Measurements from ENCODE around the gene SNN. TPM values are rescaled to one million over a fixed set of nuclear protein-coding genes. Genes with fewer than 3 reads are reported as not detected.

The SNN gene
- total and polyA plus RNA-seq, 2 experiments from 2014 or later: 16.7 to 18.8 TPM

DNA sequence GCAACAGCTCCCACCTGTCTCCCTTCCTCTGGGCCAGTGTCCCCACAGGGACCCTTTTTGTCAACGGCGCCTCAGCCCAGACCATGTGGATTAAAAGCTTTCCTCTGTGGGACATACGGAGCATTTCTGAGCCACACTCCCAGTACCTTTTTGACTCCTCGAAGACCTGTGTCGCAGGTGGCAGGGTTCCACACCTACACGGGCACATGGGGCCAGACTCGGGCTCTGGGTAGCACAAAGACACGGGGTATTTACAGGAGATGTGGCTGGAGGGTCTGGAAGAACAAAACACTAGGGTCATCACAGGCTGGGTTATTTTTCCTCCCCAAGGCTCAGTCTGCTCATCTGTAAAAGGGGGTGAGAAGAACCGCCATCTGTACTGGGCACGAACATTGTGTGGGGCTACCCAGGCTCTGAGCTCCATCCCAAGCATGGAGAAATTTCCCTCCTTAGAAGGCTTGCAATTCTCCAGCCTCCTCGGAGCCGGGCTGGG, 32.5 kb upstream of the SNN start:
- no peaks in the 10 kb centered on the region for H3K9me2 ChIP-seq (replicated peaks; ENCODE audit: insufficient read depth)
- peak overlapping the region; percentile 67 for H3K4me2 ChIP-seq
- no peaks in the 10 kb centered on the region for H3K27me3 ChIP-seq
- H3K27ac ChIP-seq: peak overlapping the region; percentile 75
- H3K4me3 ChIP-seq: no peak overlapping the region
- H3K79me2 ChIP-seq: no peaks in the 10 kb centered on the region
- 71% methylated on average over 12 of the region's 12 CpGs for WGBS (ENCODE audit: low lambda C conversion rate, missing lambda C conversion rate)
- peaks cover 23% of the 10 kb centered on the region for H3K4me1 ChIP-seq (ENCODE audit: insufficient read depth)
- H3K9me3 ChIP-seq (ENCODE audit: low read depth): no peaks in the 10 kb centered on the region
- no peaks in the 10 kb centered on the region for H3K36me3 ChIP-seq (replicated peaks; ENCODE audit: insufficient read depth, low read depth)
- TF ChIP-seq, protein P1, sequence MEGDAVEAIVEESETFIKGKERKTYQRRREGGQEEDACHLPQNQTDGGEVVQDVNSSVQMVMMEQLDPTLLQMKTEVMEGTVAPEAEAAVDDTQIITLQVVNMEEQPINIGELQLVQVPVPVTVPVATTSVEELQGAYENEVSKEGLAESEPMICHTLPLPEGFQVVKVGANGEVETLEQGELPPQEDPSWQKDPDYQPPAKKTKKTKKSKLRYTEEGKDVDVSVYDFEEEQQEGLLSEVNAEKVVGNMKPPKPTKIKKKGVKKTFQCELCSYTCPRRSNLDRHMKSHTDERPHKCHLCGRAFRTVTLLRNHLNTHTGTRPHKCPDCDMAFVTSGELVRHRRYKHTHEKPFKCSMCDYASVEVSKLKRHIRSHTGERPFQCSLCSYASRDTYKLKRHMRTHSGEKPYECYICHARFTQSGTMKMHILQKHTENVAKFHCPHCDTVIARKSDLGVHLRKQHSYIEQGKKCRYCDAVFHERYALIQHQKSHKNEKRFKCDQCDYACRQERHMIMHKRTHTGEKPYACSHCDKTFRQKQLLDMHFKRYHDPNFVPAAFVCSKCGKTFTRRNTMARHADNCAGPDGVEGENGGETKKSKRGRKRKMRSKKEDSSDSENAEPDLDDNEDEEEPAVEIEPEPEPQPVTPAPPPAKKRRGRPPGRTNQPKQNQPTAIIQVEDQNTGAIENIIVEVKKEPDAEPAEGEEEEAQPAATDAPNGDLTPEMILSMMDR (IDR thresholded peaks at IDR 0.05; ENCODE audit: poor library complexity): no peak
- TF ChIP-seq EZH2 (IDR thresholded peaks at IDR 0.05; ENCODE audit: borderline replicate concordance) (no peak), EZH2phosphoT487 (IDR thresholded peaks at IDR 0.05; ENCODE audit: low read depth, severe bottlenecking, unreplicated experiment) (no peak)
- no peak for DNase-seq (ENCODE audit: low spot score)
- H4K20me1 ChIP-seq (ENCODE audit: insufficient read depth, poor library complexity, severe bottlenecking): no peaks in the 10 kb centered on the region
- H2AFZ ChIP-seq: no peak overlapping the region

DNA sequence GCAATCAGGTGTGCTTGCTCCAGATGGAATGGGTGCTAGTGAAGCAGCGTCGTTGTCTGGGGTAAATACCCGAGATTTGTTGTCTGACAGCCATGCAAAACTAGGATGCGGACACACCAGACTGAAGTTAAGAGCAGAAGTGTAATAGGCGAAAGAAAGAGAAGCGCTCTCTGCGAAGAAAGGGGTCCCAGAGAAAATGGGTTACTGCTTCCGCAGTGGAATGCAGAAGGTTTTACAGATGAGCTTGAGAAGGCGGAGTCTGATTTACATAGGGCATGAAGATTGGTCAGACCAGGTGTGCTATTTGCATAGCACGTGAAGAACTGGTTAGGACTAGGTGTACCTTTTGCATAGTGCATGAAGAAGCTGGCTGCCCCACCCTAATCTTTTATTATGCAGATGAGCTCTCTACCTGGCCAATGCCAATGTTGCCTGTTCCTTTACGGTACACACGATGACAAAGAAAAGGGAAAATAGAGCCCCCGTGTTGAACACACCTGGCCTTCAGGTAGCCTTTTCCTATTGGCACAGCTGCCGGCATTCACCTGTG, 32.0 kb upstream of the SNN start:
- Histone ChIP-seq H3K9me2 (replicated peaks; ENCODE audit: insufficient read depth) (no peaks in the 10 kb centered on the region), H3K36me3 (replicated peaks; ENCODE audit: insufficient read depth, low read depth) (no peaks in the 10 kb centered on the region), H3K9me3 (ENCODE audit: low read depth) (no peaks in the 10 kb centered on the region), H2AFZ (no peak overlapping the region), H3K4me2 (peak overlapping the region; percentile 67), H3K27ac (peak overlapping the region; percentile 75), H3K27me3 (no peaks in the 10 kb centered on the region), H3K4me1 (ENCODE audit: insufficient read depth) (peaks cover 28% of the 10 kb centered on the region), H4K20me1 (ENCODE audit: insufficient read depth, poor library complexity, severe bottlenecking) (no peaks in the 10 kb centered on the region), H3K79me2 (no peaks in the 10 kb centered on the region), H3K4me3 (no peak overlapping the region)
- peak; percentile 83 for DNase-seq (ENCODE audit: low spot score)
- TF ChIP-seq, protein P1 (IDR thresholded peaks at IDR 0.05; ENCODE audit: poor library complexity): no peak
- TF ChIP-seq EZH2phosphoT487 (IDR thresholded peaks at IDR 0.05; ENCODE audit: low read depth, severe bottlenecking, unreplicated experiment): no peak
- TF ChIP-seq EZH2 (IDR thresholded peaks at IDR 0.05; ENCODE audit: borderline replicate concordance): no peak
- 19% methylated on average over 14 of the region's 14 CpGs for WGBS (ENCODE audit: low lambda C conversion rate, missing lambda C conversion rate)

DNA sequence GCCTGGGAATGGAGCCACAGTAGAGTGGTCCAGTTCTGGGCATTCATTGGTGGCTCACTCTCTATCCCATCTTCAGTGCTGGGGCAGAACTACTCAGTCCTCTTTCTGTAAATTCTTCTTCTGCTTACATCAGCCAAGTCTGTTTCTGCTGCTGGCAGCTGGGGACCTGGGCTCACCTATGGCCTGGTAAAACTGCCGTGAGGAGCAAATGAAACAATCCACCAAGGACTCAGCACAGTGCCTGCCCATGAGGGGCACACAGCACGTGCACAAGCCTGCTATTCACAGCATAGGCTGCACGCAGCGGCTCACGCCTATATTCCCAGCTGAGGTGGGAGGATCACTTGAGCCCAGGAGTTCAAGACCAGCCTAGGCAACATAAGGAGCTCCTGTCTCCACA, 30.9 kb upstream of the SNN start:
- WGBS (ENCODE audit: low lambda C conversion rate, missing lambda C conversion rate): 87% methylated on average over 5 of the region's 5 CpGs
- TF ChIP-seq, protein P1 (IDR thresholded peaks at IDR 0.05; ENCODE audit: poor library complexity): no peak
- TF ChIP-seq EZH2 (IDR thresholded peaks at IDR 0.05; ENCODE audit: borderline replicate concordance) (no peak), EZH2phosphoT487 (IDR thresholded peaks at IDR 0.05; ENCODE audit: low read depth, severe bottlenecking, unreplicated experiment) (no peak)
- Histone ChIP-seq H3K9me3 (ENCODE audit: low read depth) (no peaks in the 10 kb centered on the region), H3K4me1 (ENCODE audit: insufficient read depth) (peaks cover 26% of the 10 kb centered on the region), H3K36me3 (replicated peaks; ENCODE audit: insufficient read depth, low read depth) (no peaks in the 10 kb centered on the region), H3K79me2 (no peaks in the 10 kb centered on the region), H3K27ac (no peak overlapping the region), H3K9me2 (replicated peaks; ENCODE audit: insufficient read depth) (no peaks in the 10 kb centered on the region), H2AFZ (no peak overlapping the region), H3K4me3 (no peak overlapping the region), H3K27me3 (no peaks in the 10 kb centered on the region), H3K4me2 (no peak overlapping the region), H4K20me1 (ENCODE audit: insufficient read depth, poor library complexity, severe bottlenecking) (no peaks in the 10 kb centered on the region)
- no peak for DNase-seq (ENCODE audit: low spot score)
